SW 1271 (cell line): ENCODE results near the gene FOXD1.
"Not testable (repeated sequence)": the region's sequence is repeated elsewhere in the genome, so short reads cannot be mapped to it uniquely, and the experiment has no call there.

Source experiments
- DNase-seq, 2 experiments: peaks; one replicate each; lab custom pipeline; 2025; lab: John Stamatoyannopoulos, UW

Gene FOXD1

DNA sequence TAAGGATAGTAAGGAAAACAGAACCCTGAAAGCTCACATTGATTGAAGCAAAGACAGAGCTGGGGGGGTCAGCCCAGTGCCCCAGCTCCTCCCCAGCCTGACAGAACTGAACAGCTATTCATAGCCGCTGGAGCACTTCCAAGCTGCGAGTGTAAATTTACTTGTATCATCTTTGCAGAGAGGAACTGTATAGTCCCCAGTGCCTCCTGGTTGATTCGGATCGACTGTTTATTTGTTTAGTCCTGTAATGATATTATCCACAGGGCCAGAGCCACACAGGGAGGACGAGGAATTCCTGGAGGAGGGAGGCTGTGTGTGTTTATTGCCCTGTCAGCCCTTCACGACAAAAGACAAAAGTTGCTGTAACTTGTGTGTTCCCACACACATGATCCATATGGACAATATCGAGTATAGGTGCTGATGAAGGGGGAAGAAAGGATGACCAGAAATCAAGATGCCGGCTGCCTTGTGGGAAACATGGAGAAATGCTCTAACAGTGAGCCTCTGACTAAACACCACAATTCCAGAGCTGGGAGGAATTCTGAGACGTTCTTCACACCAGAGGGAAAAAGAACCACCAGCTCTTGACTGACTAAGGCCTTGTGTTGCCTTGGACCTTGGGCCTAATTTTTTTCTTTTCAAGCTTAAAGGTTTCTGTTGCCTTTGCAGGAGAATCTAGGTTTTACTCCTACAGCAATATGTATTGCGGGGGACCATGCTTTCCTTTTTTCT is 31.1 kb downstream of the FOXD1 start:
- no peak for DNase-seq

GRCh38 chr5:73415617-73416016 is 33.0 kb downstream of the FOXD1 start:
- no peak for DNase-seq

- no peak for DNase-seq
Measured at GRCh38 chr5:73415171-73415570, 33.4 kb downstream of the FOXD1 start.

GRCh38 chr5:73412597-73412988 is 36.0 kb downstream of the FOXD1 start:
- peak; percentile 57 to 65 for DNase-seq

GRCh38 chr5:73411936-73412596 is 36.5 kb downstream of the FOXD1 start:
- no peak for DNase-seq

DNA sequence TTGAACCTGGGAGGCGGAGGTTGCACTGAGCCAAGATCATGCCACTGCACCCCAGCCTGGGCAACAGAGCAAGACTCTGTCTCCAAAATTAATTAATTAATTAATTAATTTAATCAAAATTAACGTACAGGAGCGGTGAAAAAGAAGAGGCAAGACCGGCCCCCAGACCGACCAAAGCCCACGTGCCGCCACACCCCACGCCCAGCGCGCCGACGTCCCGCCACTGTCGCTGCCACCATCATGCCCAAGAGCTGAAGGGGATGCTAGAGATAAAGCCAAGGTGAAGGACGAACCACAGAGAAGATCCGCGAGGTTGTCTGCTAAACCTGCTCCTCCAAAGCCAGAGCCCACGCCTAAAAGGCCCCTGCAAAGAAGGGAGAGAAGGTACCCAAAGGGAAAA is 38.6 kb downstream of the FOXD1 start:
- DNase-seq = not testable (repeated sequence)

DNA sequence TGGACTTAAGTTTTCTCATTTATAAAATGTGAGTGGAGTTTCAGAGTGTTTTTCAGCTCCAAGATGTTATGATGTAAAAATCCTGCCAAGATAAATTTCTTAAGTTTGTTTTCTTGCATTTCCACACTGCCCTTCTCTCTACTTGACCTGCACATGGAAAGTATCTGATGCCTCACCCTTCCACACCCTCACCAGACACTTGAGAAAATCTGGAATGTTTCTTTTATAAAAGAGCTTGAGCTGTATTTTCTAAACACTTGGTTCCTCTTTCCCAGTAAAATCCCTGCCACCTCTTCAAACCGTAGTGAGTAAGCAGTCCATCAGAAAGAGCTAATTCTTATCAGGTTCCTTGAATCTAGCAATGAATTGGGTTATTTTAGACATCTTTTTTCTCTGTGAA is 42.9 kb downstream of the FOXD1 start:
- DNase-seq = no peak

- no peak for DNase-seq
Measured at GRCh38 chr5:73399775-73400174, 48.8 kb downstream of the FOXD1 start.
